IMR-90 (cell line): ENCODE data around the gene DIP2C. TPM values are rescaled to one million over a fixed set of nuclear protein-coding genes. Genes with fewer than 3 reads are reported as not detected.

ENCODE experiments used
- ATAC-seq: fragments of 200-7000 bp; cut with Tn5 transposase; 2 replicates; pipeline ENCODE4 v1.9.1; 2020; ENCODE audit warnings: low read depth, mild to moderate bottlenecking, moderate library complexity
- BruUV-seq: library from RNA; stranded (reverse); fragments of 400-500 nt; replicated peaks from 2 replicates; lab custom pipeline; 2021; lab: Mats Ljungman, UMichigan
- CTCF ChIA-PET: fragments of 300-600 bp; formaldehyde crosslinking; extraction: SDS; loops from one replicate; lab custom pipeline; 2021; ENCODE audit warnings: antibody characterized with exemption; lab: Yijun Ruan, JAX
- POLR2A ChIA-PET: fragments of 300-600 bp; sonication (Branson Sonifier 250); formaldehyde crosslinking; loops from one replicate; lab custom pipeline; 2022; ENCODE audit warnings: antibody characterized with exemption; ENCODE audit not compliant: unreplicated experiment; lab: Charles Lee
- DNase-seq: peaks from one replicate; pipeline ENCODE4 v3.0.0; 2013
- H2AFZ ChIP-seq: replicated peaks from 2 replicates; pipeline ENCODE3; 2013; ENCODE audit warnings: low read length, mild to moderate bottlenecking; ENCODE audit not compliant: poor library complexity
- H2AK5ac ChIP-seq: 2 replicates; pipeline ENCODE4 v1.6.1; 2013; ENCODE audit warnings: low read depth, low read length, inconsistent platforms
- H2AK9ac ChIP-seq: replicated peaks from 2 replicates; pipeline ENCODE3; 2013; ENCODE audit warnings: mild to moderate bottlenecking, low read depth, low read length, moderate library complexity; ENCODE audit not compliant: poor library complexity
- H2BK120ac ChIP-seq: 2 replicates; pipeline ENCODE4 v1.6.1; 2013; ENCODE audit warnings: low read depth, low read length, inconsistent platforms
- H2BK15ac ChIP-seq: 3 replicates; pipeline ENCODE4 v1.6.1; 2013; ENCODE audit warnings: low read depth, low read length, inconsistent platforms
- H2BK20ac ChIP-seq: 2 replicates; pipeline ENCODE4 v1.6.1; 2013; ENCODE audit warnings: low read depth, mild to moderate bottlenecking, inconsistent platforms, low read length, moderate library complexity
- H2BK5ac ChIP-seq: 2 replicates; pipeline ENCODE4 v1.6.1; 2013; ENCODE audit warnings: mild to moderate bottlenecking, low read depth, low read length, inconsistent platforms; ENCODE audit not compliant: poor library complexity, severe bottlenecking
- H3K14ac ChIP-seq: replicated peaks from 2 replicates; pipeline ENCODE4 v1.6.1; 2013; ENCODE audit warnings: low read depth, low read length, inconsistent platforms
- H3K18ac ChIP-seq: 2 replicates; pipeline ENCODE4 v1.6.1; 2013; ENCODE audit warnings: low read depth, low read length, control low read depth
- H3K23ac ChIP-seq: 2 replicates; pipeline ENCODE4 v1.6.1; 2013; ENCODE audit warnings: low read depth, low read length, inconsistent platforms
- H3K27ac ChIP-seq: 2 replicates; pipeline ENCODE4 v1.5.1; 2013; ENCODE audit warnings: mild to moderate bottlenecking, control low read depth, low read length; ENCODE audit not compliant: insufficient read depth
- H3K27me3 ChIP-seq: 2 replicates; pipeline ENCODE4 v1.6.1; 2013; ENCODE audit warnings: low read length; ENCODE audit not compliant: control insufficient read depth, insufficient read depth
- H3K36me3 ChIP-seq: 2 replicates; pipeline ENCODE4 v1.6.1; 2013; ENCODE audit warnings: low read length, mixed read lengths; ENCODE audit not compliant: control insufficient read depth, insufficient read depth
- H3K4ac ChIP-seq: 2 replicates; pipeline ENCODE4 v1.6.1; 2013; ENCODE audit warnings: low read depth, low read length, inconsistent platforms
- H3K4me1 ChIP-seq: 2 replicates; pipeline ENCODE4 v1.6.1; 2013; ENCODE audit warnings: low read length, mixed read lengths; ENCODE audit not compliant: control insufficient read depth, insufficient read depth
- H3K4me2 ChIP-seq: 2 replicates; pipeline ENCODE4 v1.6.1; 2013; ENCODE audit warnings: low read depth, mild to moderate bottlenecking, control low read depth, low read length, moderate library complexity
- H3K4me3 ChIP-seq: 2 replicates; pipeline ENCODE4 v1.5.1; 2013; ENCODE audit warnings: low read depth, mild to moderate bottlenecking, control low read depth, low read length, moderate library complexity; ENCODE audit not compliant: insufficient read depth
- H3K56ac ChIP-seq: 2 replicates; pipeline ENCODE4 v1.6.1; 2013; ENCODE audit warnings: low read length, inconsistent platforms; ENCODE audit not compliant: insufficient read depth; ENCODE audit errors: extremely low read depth
- H3K79me1 ChIP-seq, 2 experiments: 2 replicates each; pipeline ENCODE4 v1.6.1; 2013; ENCODE audit warnings: low read length in 2 of 2, inconsistent platforms in 1 of 2, low read depth in 1 of 2
- H3K9ac ChIP-seq: 2 replicates; pipeline ENCODE4 v1.6.1; 2013; ENCODE audit warnings: low read depth, low read length, control low read depth
- H3K9me1 ChIP-seq: 2 replicates; pipeline ENCODE4 v1.6.1; 2013; ENCODE audit warnings: low read length, inconsistent platforms; ENCODE audit not compliant: insufficient read depth
- H3K9me3 ChIP-seq: 2 replicates; pipeline ENCODE4 v1.6.1; 2013; ENCODE audit warnings: low read length; ENCODE audit not compliant: control insufficient read depth, insufficient read depth
- H4K20me1 ChIP-seq: 2 replicates; pipeline ENCODE4 v1.6.1; 2013; ENCODE audit warnings: low read length, inconsistent platforms; ENCODE audit not compliant: insufficient read depth
- H4K5ac ChIP-seq: 2 replicates; pipeline ENCODE4 v1.6.1; 2013; ENCODE audit warnings: mild to moderate bottlenecking, low read depth, low read length, control low read depth
- H4K8ac ChIP-seq, 2 experiments: 2 replicates each; pipeline ENCODE4 v1.6.1; 2013; ENCODE audit warnings: low read depth in 2 of 2, low read length in 2 of 2, control low read depth in 1 of 2, inconsistent platforms in 1 of 2
- H4K91ac ChIP-seq: 2 replicates; pipeline ENCODE4 v1.6.1; 2013; ENCODE audit warnings: low read depth, low read length, inconsistent platforms; ENCODE audit not compliant: insufficient read depth
- BHLHE40 ChIP-seq: fragments of 150-350 bp; IDR thresholded peaks from 2 replicates; pipeline ENCODE4 v1.6.1; 2016; ENCODE audit warnings: mild to moderate bottlenecking, low read depth, low read length
- MAZ ChIP-seq: IDR thresholded peaks from 2 replicates; pipeline ENCODE4 v1.6.1; 2012; ENCODE audit warnings: low read depth, mild to moderate bottlenecking, low read length, improper control_type of control experiment, moderate library complexity, borderline replicate concordance
- MXI1 ChIP-seq: IDR thresholded peaks from 2 replicates; pipeline ENCODE4 v1.6.1; 2012; ENCODE audit warnings: low read depth, mild to moderate bottlenecking, low read length, moderate library complexity, borderline replicate concordance
- RAD21 ChIP-seq: IDR thresholded peaks from 2 replicates; pipeline ENCODE4 v1.6.1; 2012; ENCODE audit warnings: low read length, improper control_type of control experiment
- RCOR1 ChIP-seq: IDR thresholded peaks from 2 replicates; pipeline ENCODE4 v1.6.1; 2012; ENCODE audit warnings: mild to moderate bottlenecking, low read length, improper control_type of control experiment; ENCODE audit not compliant: insufficient replicate concordance
- RFX5 ChIP-seq: IDR thresholded peaks from 2 replicates; pipeline ENCODE4 v1.8.0; 2012; ENCODE audit warnings: low read depth, mild to moderate bottlenecking, low read length, moderate library complexity
- WGBS, 2 experiments: methylation state at CpG; one replicate each; pipeline versions ENCODE4 v1.1.5 to v1.1.7; 2013; ENCODE audit warnings: missing lambda C conversion rate in 2 of 2; ENCODE audit not compliant: insufficient read length in 1 of 2; ENCODE audit errors: extremely low coverage in 2 of 2; 5-methylcytosine and 5-hydroxymethylcytosine counted together
- dilution Hi-C: fragments of 300-500 bp; cut with HindIII; formaldehyde crosslinking; loops from one replicate; pipeline ENCODE4 v1.14.3; 2018; ENCODE audit warnings: low sequenced_read_pairs; ENCODE audit not compliant: unreplicated experiment
- in situ Hi-C: fragments of 300-500 bp; cut with MboI; formaldehyde crosslinking; loops from 3 replicates; pipeline ENCODE4 v1.14.3; 2019; ENCODE audit warnings: low sequenced_read_pairs, inconsistent platforms, mixed read lengths
- intact Hi-C: fragments of 100-400 bp; cut with micrococcal nuclease; formaldehyde crosslinking; loops from 2 replicates; pipeline ENCODE4 v1.10.0; 2022
- polyA plus RNA-seq, 3 experiments: library from polyadenylated mRNA; depleted of rRNA; stranded (reverse); fragments of >200 nt; gene quantifications; 2 replicates each; pipeline ENCODE4 v1.2.3, GENCODE V29; 2012; ENCODE audit warnings: low replicate concordance in 1 of 3
- total RNA-seq: library from RNA; depleted of rRNA; stranded (reverse); fragments of >200 nt; gene quantifications from 2 replicates; pipeline ENCODE4 v1.2.3, GENCODE V29; 2012
- TF ChIP-seq, protein P1 (sequence below): fragments of 150-350 bp; IDR thresholded peaks from 2 replicates; pipeline ENCODE4 v1.6.1; 2017; ENCODE audit warnings: mild to moderate bottlenecking, antibody characterized with exemption, low read length, low read depth

The DIP2C gene
- total and polyA plus RNA-seq, 2 of the 4 experiments (the other 2 are of a cell fraction) = 8.6 to 17.3 TPM

DNA sequence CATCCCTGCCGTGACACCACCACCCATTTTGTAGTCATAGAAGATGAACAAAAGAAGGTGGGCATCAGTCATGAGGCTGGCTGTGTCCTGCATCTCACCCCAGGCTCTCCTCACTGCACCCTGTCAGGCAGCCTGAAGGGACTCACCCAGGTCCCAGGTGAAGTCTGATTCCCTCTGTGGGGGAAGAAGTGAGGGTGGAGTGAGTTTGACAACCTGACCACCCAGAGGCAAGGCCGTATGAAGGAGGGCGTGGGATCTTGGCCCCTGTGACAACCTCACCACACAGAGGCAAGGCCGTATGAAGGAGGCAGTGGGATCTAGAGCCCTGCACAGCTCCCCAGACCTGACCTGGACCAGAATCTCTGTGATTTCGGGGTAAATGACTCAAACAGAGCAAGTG, 152.5 kb downstream of the DIP2C start:
- Histone ChIP-seq H3K4ac (0 out of 2 replicates have a peak overlapping the region, but pooled peaks have one; percentile 43), H4K5ac (no peak overlapping the region), H4K91ac (no peak overlapping the region), H2BK20ac (no peak overlapping the region), H3K9me1 (peaks cover 51% of the 10 kb centered on the region), H2AK9ac (peak overlapping the region; percentile 1), H3K4me2 (no peak overlapping the region), H3K79me1 (peaks cover 51 to 98% of the 10 kb centered on the region in 2 experiments), H3K27me3 (no peaks in the 10 kb centered on the region), H4K20me1 (peaks cover 95% of the 10 kb centered on the region), H3K4me3 (no peak overlapping the region), H3K27ac (no peak overlapping the region), H3K14ac (peak overlapping the region; percentile 77), H3K9me3 (no peaks in the 10 kb centered on the region), H3K18ac (no peak overlapping the region), H2BK5ac (no peak overlapping the region), H2BK15ac (no peak overlapping the region), H3K36me3 (no peaks in the 10 kb centered on the region), H3K4me1 (peaks cover 6% of the 10 kb centered on the region), H2AFZ (no peak overlapping the region), H2BK120ac (no peak overlapping the region), H3K56ac (no peak overlapping the region), H3K23ac (peak overlapping the region; percentile 86), H3K9ac (no peak overlapping the region), H2AK5ac (peak overlapping the region; percentile 29; the same call in 1 of the 2 replicates), H4K8ac (no peak overlapping the region)
- DNase-seq = no peak
- TF ChIP-seq MXI1 (no peak), RFX5 (no peak), RCOR1 (no peak), RAD21 (no peak), MAZ (no peak), BHLHE40 (no peak)
- TF ChIP-seq, protein P1, sequence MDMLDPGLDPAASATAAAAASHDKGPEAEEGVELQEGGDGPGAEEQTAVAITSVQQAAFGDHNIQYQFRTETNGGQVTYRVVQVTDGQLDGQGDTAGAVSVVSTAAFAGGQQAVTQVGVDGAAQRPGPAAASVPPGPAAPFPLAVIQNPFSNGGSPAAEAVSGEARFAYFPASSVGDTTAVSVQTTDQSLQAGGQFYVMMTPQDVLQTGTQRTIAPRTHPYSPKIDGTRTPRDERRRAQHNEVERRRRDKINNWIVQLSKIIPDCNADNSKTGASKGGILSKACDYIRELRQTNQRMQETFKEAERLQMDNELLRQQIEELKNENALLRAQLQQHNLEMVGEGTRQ = no peak
- dilution Hi-C loops = no loop called here
- BruUV-seq = no TSS peak
- no CpG with 5 or more reads among the region's 5 CpGs for WGBS, 2 experiments
- ChIA-PET CTCF (interaction anchor here (0.6 kb wide), 1 partner anchor 12 kb away, joined by 3 read pairs; no protein-coding TSS in a partner anchor), POLR2A (interaction anchor here (0.6 kb wide), 1 partner anchor 9 kb away, joined by 3 read pairs; no protein-coding TSS in a partner anchor)
- ATAC-seq = no peak
- intact Hi-C loops = no loop called here
- in situ Hi-C loops = no loop called here
